Large intestine (tissue), 3 donors: ENCODE measurements around the gene RALA. TPM values are rescaled to one million over a fixed set of nuclear protein-coding genes. Genes with fewer than 3 reads are reported as not detected.
A peak's percentile ranks its signal among the peaks of the same experiment; 100 is the strongest.

Source experiments
- DNase-seq, 2 donors: peaks; one replicate each; pipeline versions ENCODE4 v3.0.0 to v3.0.0-alpha.2; 2013
- H3K27ac ChIP-seq: one replicate; pipeline ENCODE4 v1.5.1; 2013; ENCODE audit warnings: low read length
- H3K27me3 ChIP-seq: 2 replicates; pipeline ENCODE4 v1.6.1; 2013; ENCODE audit warnings: low read length; ENCODE audit not compliant: control insufficient read depth, insufficient read depth
- H3K36me3 ChIP-seq: 2 replicates; pipeline ENCODE4 v1.6.1; 2013; ENCODE audit warnings: low read length; ENCODE audit not compliant: control insufficient read depth, insufficient read depth
- H3K4me1 ChIP-seq: one replicate; pipeline ENCODE4 v1.6.1; 2013; ENCODE audit warnings: low read length; ENCODE audit not compliant: control insufficient read depth, insufficient read depth
- H3K4me3 ChIP-seq: one replicate; pipeline ENCODE4 v1.5.1; 2013; ENCODE audit warnings: low read length
- H3K9me3 ChIP-seq: one replicate; pipeline ENCODE4 v1.6.1; 2013; ENCODE audit warnings: mild to moderate bottlenecking, low read depth, low read length, moderate library complexity; ENCODE audit not compliant: control insufficient read depth
- WGBS: methylation state at CpG from one replicate; pipeline ENCODE4 v1.1.5; 2013; ENCODE audit warnings: low lambda C conversion rate; ENCODE audit not compliant: insufficient coverage; 5-methylcytosine and 5-hydroxymethylcytosine counted together
- polyA plus RNA-seq: library from polyadenylated mRNA; unstranded; fragments of 120-200 nt; gene quantifications from one replicate; pipeline ENCODE4 v1.2.1, GENCODE V29; 2013

The RALA gene
- polyA plus RNA-seq, 1 donor: 38.7 TPM

DNA sequence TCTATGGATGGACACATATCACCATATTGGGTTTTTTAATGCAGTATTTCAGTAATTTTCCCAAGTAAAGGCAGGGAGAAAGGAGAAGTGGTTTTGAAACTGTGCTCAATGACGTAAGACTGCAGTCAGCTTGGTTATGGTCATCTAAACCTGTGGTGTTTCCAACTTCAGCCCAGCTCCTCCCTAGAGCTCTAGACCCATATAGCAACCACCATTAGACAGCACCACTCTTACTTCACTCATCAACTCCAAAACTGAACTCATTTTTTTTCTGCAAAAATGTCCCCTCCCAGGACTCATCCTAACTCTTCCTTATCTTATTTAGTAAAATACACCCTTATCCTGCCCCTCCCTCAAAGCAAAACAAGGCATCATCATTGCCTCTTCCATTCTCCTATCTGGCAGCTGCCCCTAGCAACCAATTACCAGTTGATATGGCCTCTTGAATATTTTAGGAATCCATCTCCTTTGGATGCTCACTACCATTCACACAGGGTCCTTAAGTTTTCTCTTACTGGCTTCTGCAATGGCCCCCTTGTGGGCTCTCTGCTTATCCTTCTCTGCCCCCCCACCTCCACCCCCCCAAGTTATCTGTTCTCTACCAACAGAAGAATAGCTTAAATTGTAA lies 1.5 kb upstream of the RALA start:
- no peak for DNase-seq

DNA sequence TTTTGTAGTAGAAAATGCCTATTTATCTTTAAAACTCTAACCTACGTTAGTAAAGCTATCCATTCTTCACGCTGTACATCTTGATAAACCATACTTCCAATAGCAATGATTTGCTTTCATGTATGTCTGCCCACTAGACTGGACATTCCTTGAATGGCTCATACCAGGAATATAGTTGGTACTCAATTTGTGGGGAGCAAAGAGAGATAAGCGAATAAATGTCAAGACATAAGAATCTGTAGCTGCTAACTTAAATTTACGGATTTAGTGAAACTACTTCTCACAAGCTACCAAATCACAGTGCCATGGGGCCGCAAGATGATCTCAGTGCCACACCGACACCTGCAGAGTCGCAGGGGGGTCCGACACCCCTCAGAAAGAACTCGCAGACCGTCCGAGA lies 763 bp upstream of the RALA start:
- peaks cover 10% of the 10 kb centered on the region for H3K4me1 ChIP-seq
- 51% methylated on average over 2 of the region's 11 CpGs for WGBS

More for the DNA sequence above, 1.5 kb upstream of the RALA start:
- no peaks in the 10 kb centered on the region for H3K27me3 ChIP-seq
- no peaks in the 10 kb centered on the region for H3K36me3 ChIP-seq
- no peak overlapping the region for H3K4me3 ChIP-seq
- WGBS: no CpG with 5 or more reads among the region's 1 CpG
- H3K27ac ChIP-seq: no peak overlapping the region
- H3K4me1 ChIP-seq: peaks cover 10% of the 10 kb centered on the region
- H3K9me3 ChIP-seq: no peaks in the 10 kb centered on the region

DNA sequence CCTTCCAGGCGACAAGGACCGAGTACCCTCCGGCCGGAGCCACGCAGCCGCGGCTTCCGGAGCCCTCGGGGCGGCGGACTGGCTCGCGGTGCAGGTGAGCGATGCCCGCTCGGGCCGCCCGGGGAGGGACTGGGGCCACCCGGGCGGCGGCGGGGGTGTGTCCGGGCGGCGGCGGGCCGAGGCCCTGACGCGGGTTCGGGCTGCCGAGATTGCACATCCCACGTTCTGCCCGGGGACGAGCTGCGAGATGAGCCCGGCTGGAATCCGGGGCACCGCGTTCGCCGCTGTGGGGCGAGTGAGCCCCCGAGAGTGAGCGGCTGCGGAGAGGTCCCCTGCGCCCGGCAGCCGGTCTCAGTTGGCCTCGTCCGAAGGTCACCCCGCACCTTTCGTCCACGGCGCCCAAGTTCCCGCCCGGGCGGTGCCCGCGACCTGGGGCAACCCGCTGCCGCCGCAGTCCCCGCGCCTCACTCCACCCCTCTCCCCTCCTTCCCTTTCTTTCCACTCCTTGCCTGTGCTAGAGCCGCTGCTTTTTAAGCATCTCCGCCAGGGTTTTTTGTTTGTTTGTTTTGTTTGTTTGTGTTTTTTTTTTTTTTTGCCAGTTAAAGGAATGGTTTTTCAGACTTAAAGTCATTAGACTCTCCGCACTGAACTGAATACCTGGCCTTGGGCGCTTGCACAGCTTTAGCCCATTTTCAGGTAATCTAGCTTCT lies 515 bp downstream of the RALA start:
- H3K4me1 ChIP-seq: peaks cover 10% of the 10 kb centered on the region
- WGBS: 1% methylated on average over 11 of the region's 68 CpGs

More for the DNA sequence above, 763 bp upstream of the RALA start:
- H3K9me3 ChIP-seq: no peaks in the 10 kb centered on the region
- H3K27ac ChIP-seq: peak overlapping the region; percentile 92
- H3K4me3 ChIP-seq: peak overlapping the region; percentile 91
- H3K36me3 ChIP-seq: no peaks in the 10 kb centered on the region
- H3K27me3 ChIP-seq: no peaks in the 10 kb centered on the region
- no peak for DNase-seq

DNA sequence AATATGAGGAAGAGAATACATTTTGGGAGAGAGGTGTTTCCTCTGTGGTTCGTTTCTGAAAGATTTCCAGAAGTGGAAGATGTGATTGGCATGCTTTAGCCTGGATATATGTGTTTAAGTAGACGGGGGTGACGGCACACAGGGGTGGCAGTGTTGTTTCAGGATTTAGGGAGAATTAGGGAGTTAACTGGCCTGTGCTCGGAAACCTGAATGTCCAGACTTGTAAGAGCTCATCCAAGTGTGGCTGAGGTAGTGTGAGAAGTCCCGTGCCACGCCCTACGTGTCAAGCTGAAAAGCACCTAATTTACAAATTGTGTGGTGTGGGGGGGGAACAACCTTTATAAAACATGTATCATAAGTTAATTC lies 1.1 kb downstream of the RALA start:
- Histone ChIP-seq H3K4me3 (peak overlapping the region; percentile 91), H3K4me1 (peaks cover 10% of the 10 kb centered on the region), H3K36me3 (no peaks in the 10 kb centered on the region), H3K27ac (peak overlapping the region; percentile 92), H3K9me3 (no peaks in the 10 kb centered on the region), H3K27me3 (no peaks in the 10 kb centered on the region)
- no CpG with 5 or more reads among the region's 7 CpGs for WGBS
- DNase-seq: peak in 1 of 2 donors; percentile 34

More for the DNA sequence above, 515 bp downstream of the RALA start:
- H3K9me3 ChIP-seq: no peaks in the 10 kb centered on the region
- peak overlapping the region; percentile 91 for H3K4me3 ChIP-seq
- no peaks in the 10 kb centered on the region for H3K36me3 ChIP-seq
- DNase-seq: peak in 1 of 2 donors; percentile 25
- H3K27ac ChIP-seq: peak overlapping the region; percentile 92
- no peaks in the 10 kb centered on the region for H3K27me3 ChIP-seq

DNA sequence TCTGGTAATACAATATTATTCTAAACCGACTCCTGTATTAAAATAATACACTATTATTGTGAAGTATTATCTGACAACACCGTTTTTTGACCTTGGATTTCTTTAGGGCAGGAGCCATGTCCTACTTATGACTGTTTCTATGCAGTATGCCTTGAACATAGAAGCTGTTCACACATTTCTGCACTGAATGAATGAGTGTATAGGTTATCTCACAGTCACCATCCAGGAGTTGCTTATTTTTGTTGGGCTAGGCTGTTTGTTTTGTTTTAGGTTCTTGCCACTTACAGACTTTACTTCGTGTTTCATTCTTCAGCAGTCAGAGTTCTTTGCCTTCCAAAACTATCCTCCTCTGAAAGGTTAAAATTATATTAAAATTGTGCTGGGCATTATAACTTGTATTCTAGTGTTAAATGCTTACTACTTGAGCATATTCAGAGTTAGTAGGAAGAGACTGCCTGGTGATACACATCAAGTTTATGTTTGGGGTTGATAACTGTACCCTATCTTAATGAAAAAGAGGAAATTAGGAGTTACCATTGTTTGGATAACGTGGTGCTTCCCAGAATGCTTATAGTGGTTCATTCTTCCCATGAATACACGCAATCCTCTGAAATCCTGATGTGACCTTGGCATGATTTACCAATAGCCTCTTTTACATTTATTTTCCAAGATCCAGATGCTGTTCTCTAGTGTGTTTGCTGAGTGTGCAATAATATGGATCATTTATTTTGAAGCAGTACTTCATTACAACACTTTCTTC lies 1.7 kb downstream of the RALA start:
- WGBS: no CpG with 5 or more reads among the region's 5 CpGs
- H3K27ac ChIP-seq: no peak overlapping the region
- H3K27me3 ChIP-seq: no peaks in the 10 kb centered on the region
- H3K36me3 ChIP-seq: peaks cover 4% of the 10 kb centered on the region
- H3K4me3 ChIP-seq: no peak overlapping the region
- DNase-seq: no peak
- peaks cover 10% of the 10 kb centered on the region for H3K4me1 ChIP-seq
- no peaks in the 10 kb centered on the region for H3K9me3 ChIP-seq

DNA sequence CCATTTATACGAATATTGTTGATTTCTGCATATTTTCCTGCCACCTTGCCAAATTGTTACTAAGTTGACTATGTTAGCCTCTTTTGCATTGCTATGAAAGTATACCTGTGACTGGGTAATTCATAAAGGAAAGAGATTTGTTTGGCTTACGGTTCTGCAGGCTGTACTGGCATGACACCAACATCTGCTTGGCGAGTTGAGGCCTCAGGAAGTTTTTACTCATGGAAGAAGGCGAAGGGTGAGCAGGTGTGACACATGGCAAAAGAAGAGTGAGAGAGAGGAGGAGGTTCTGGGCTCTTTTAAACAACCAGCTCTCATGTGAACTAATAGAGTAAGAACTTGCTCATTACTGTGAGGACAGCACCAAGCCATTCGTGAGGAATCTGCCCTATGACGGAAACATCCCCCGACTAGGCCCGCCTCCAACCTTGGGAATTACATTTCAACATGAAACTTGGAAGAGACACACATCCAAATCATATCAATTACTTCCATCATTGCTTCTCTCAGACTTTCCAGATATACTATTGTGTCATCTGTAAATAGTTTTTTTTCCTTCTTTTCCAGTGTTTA lies 8.4 kb downstream of the RALA start:
- Histone ChIP-seq H3K4me3 (no peak overlapping the region), H3K4me1 (no peaks in the 10 kb centered on the region), H3K9me3 (no peaks in the 10 kb centered on the region), H3K27ac (no peak overlapping the region), H3K36me3 (peaks cover 21% of the 10 kb centered on the region), H3K27me3 (no peaks in the 10 kb centered on the region)
- no peak for DNase-seq
- WGBS: 100% methylated on average over 4 of the region's 8 CpGs

DNA sequence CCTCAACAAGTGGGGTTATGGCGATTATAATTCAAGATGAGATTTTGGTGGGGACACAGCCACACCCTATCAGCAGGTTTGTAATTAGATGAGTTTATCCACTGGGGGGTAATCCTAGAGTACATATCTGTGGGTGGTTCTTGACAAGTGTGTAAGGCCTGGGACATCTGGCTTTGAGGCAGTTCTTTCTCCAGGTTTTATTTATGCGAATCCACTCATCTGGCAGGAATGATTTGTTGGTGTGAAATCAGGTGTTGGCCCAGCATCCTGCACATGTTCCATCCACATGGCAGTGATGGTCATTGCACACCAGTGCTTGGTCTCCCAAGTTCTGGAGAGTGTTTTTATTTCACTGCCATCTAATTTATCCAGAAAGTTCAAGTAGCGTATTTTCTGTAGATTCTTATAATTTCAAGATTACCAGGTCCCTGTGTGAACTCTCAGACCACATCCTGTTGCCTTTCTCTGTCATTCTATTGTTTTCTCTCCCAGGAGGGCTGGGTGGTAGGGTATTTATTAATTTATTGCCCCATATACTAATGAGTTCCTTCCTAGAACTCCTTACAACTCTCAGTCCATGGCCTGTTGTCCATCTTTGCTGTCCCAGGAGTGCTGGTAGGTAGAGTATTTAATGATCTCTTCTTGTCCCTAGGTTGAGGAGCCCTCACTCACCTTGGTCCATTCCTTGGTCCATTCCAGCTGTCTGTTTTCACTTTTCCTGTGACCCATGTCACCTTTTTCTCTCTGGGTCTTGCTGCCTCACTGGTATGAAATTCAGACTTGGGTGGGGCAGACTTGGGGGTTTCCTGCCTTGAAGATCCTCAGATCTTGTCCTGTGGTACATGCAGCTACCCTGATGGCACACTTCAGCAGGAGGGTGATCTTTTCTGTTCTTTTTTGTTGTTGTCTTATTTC lies 10.4 kb downstream of the RALA start:
- Histone ChIP-seq H3K4me3 (no peak overlapping the region), H3K27me3 (no peaks in the 10 kb centered on the region), H3K36me3 (peaks cover 21% of the 10 kb centered on the region), H3K9me3 (no peaks in the 10 kb centered on the region), H3K27ac (no peak overlapping the region), H3K4me1 (no peaks in the 10 kb centered on the region)
- 100% methylated on average over 1 of the region's 3 CpGs for WGBS
- no peak for DNase-seq

DNA sequence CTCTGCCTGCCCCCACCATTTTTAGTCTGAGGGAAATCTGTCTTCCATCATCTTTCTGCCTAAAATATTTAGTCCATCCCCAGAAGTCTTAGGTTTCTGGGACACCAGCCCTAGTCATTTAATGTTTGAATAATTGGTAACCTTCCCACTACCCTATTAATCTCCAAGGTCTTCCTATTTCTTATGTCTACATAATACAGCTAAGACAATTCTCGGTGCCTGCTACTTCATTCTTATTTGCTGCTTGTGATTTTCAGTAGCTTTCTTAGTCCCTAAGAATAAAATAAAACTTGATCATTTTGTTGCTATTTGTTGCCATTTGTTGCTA lies 11.1 kb downstream of the RALA start:
- H3K4me1 ChIP-seq: no peaks in the 10 kb centered on the region
- H3K27ac ChIP-seq: no peak overlapping the region
- no peak overlapping the region for H3K4me3 ChIP-seq
- H3K27me3 ChIP-seq: no peaks in the 10 kb centered on the region
- peaks cover 21% of the 10 kb centered on the region for H3K36me3 ChIP-seq
- no peak for DNase-seq
- no peaks in the 10 kb centered on the region for H3K9me3 ChIP-seq
- 100% methylated on average over 1 of the region's 1 CpG for WGBS

DNA sequence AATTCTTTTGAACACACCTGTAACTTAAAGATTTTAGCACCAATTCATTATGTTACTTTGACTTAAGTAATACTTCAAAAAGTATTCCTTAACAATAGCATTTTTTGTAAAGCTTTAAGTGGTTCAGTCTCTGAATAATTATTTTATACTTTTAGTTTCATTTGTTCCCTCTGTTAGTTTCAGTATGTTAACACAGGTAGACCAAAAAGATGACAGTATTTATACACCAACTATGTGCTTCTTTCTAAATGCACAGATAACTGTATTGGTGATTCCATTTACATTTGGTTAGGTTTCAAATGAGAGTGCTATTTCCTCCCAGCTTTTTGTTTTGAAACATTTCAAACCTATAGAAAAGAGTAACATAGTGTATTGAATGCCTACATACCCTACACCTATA lies 14.0 kb downstream of the RALA start:
- Histone ChIP-seq H3K27ac (no peak overlapping the region), H3K4me3 (no peak overlapping the region), H3K36me3 (peaks cover 14% of the 10 kb centered on the region), H3K9me3 (no peaks in the 10 kb centered on the region), H3K27me3 (no peaks in the 10 kb centered on the region), H3K4me1 (no peaks in the 10 kb centered on the region)
- no peak for DNase-seq
